HepG2 (cell line): ENCODE data around the gene MED15. TPM values are rescaled to one million over a fixed set of nuclear protein-coding genes. Genes with fewer than 3 reads are reported as not detected.

Experiments
- AHR ChIP-seq: IDR thresholded peaks from 2 replicates; pipeline ENCODE4 v1.6.1; 2018; ENCODE audit warnings: missing genetic modification reagents, missing compliant biosample characterization
- ARID5B ChIP-seq: IDR thresholded peaks from 2 replicates; pipeline ENCODE4 v1.4.0; 2020; ENCODE audit warnings: mild to moderate bottlenecking, missing genetic modification reagents
- ATAD3A ChIP-seq: sonication (generic); formaldehyde crosslinking; IDR thresholded peaks from 2 replicates; pipeline ENCODE4 v1.4.0; 2020; ENCODE audit warnings: missing genetic modification reagents
- CAMTA2 ChIP-seq: sonication (generic); formaldehyde crosslinking; IDR thresholded peaks from 2 replicates; pipeline ENCODE4 v1.4.0; 2020; ENCODE audit warnings: mild to moderate bottlenecking, missing genetic modification reagents, borderline replicate concordance
- CEBPG ChIP-seq: IDR thresholded peaks from 2 replicates; pipeline ENCODE4 v1.6.1; 2016
- CSRNP2 ChIP-seq: sonication (generic); formaldehyde crosslinking; conservative IDR thresholded peaks from 2 replicates; pipeline ENCODE4 v1.8.0; 2022; ENCODE audit warnings: low read depth, missing genetic modification reagents
- ELF3 ChIP-seq: IDR thresholded peaks from 2 replicates; pipeline ENCODE4 v1.6.1; 2016; ENCODE audit warnings: missing genetic modification reagents, missing compliant biosample characterization
- EP300 ChIP-seq, 3 experiments: sonication (generic) in 1 of 3; formaldehyde crosslinking in 1 of 3; IDR thresholded peaks; 2 replicates each; pipeline versions ENCODE4 v1.5.1 to v1.6.1; 2011 to 2020; ENCODE audit warnings: low read depth in 2 of 3, low read length in 2 of 3, borderline replicate concordance in 1 of 3, improper control_type of control experiment in 1 of 3, mild to moderate bottlenecking in 1 of 3, missing genetic modification reagents in 1 of 3, moderate library complexity in 1 of 3
- GABPA ChIP-seq, 2 experiments: IDR thresholded peaks; 2 replicates each; pipeline ENCODE4 v1.6.1; 2011 to 2016; ENCODE audit warnings: low read depth in 2 of 2, low read length in 1 of 2, missing biosample characterization in 1 of 2, missing genetic modification characterization in 1 of 2
- GABPB1 ChIP-seq: IDR thresholded peaks from 2 replicates; pipeline ENCODE4 v1.6.1; 2016; ENCODE audit warnings: mild to moderate bottlenecking, missing genetic modification reagents, moderate library complexity, missing compliant biosample characterization
- KDM5B ChIP-seq: sonication (generic); formaldehyde crosslinking; IDR thresholded peaks from 2 replicates; pipeline ENCODE4 v1.4.0; 2020; ENCODE audit warnings: missing genetic modification reagents, mild to moderate bottlenecking, borderline replicate concordance
- NFYC ChIP-seq: IDR thresholded peaks from 2 replicates; pipeline ENCODE4 v1.6.1; 2016; ENCODE audit warnings: missing genetic modification reagents, missing compliant biosample characterization
- PAX8 ChIP-seq: sonication (generic); formaldehyde crosslinking; IDR thresholded peaks from 2 replicates; pipeline ENCODE4 v1.8.0; 2022; ENCODE audit warnings: mild to moderate bottlenecking, missing genetic modification reagents, borderline replicate concordance
- SP5 ChIP-seq: IDR thresholded peaks from 2 replicates; pipeline ENCODE4 v1.6.1; 2016; ENCODE audit warnings: low read depth, borderline replicate concordance
- TEAD3 ChIP-seq: optimal IDR thresholded peaks from 2 replicates; pipeline ENCODE3; 2016; ENCODE audit warnings: borderline replicate concordance
- TERF1 ChIP-seq: sonication (generic); formaldehyde crosslinking; IDR thresholded peaks from 2 replicates; pipeline ENCODE4 v1.8.0; 2022; ENCODE audit warnings: mild to moderate bottlenecking, missing genetic modification reagents, moderate library complexity
- ZNF143 ChIP-seq: sonication (generic); formaldehyde crosslinking; IDR thresholded peaks from 2 replicates; pipeline ENCODE4 v1.4.0; 2020; ENCODE audit warnings: missing genetic modification reagents
- ZNF180 ChIP-seq: sonication (generic); formaldehyde crosslinking; IDR thresholded peaks from 2 replicates; pipeline ENCODE4 v1.4.0; 2020; ENCODE audit warnings: low read depth, missing genetic modification reagents, borderline replicate concordance
- ZNF296 ChIP-seq: sonication (generic); formaldehyde crosslinking; conservative IDR thresholded peaks from 2 replicates; pipeline ENCODE4 v1.5.0; 2020; ENCODE audit warnings: mild to moderate bottlenecking, missing genetic modification reagents
- ZNF350 ChIP-seq: sonication (generic); formaldehyde crosslinking; IDR thresholded peaks from 2 replicates; pipeline ENCODE4 v1.4.0; 2020; ENCODE audit warnings: mild to moderate bottlenecking, low read depth, missing genetic modification reagents, borderline replicate concordance
- ZSCAN5A ChIP-seq: sonication (generic); formaldehyde crosslinking; IDR thresholded peaks from 2 replicates; pipeline ENCODE4 v1.8.0; 2022; ENCODE audit warnings: mild to moderate bottlenecking, missing genetic modification reagents, borderline replicate concordance
- polyA plus RNA-seq, 8 experiments: library from polyadenylated mRNA; depleted of rRNA in 3 of 8; stranded (reverse) in 7 of 8; unstranded in 1 of 8; fragments of >200 nt; fragmentation: Illumina TruSeq in 4 of 8; extraction: Trizol in 4 of 8; gene quantifications; 2 replicates each; pipeline versions ENCODE4 v1.2.1 to v1.2.3, GENCODE V29; 2011 to 2016; ENCODE audit warnings: low read depth in 4 of 8, missing spikeins in 1 of 8, mixed read lengths in 1 of 8; ENCODE audit not compliant: insufficient read depth in 1 of 8
- total RNA-seq, 5 experiments: library from RNA; depleted of rRNA; stranded (reverse); fragments of >200 nt; fragmentation: Illumina TruSeq; extraction: Trizol; gene quantifications; 2 replicates each; pipeline ENCODE4 v1.2.3, GENCODE V29; 2016; ENCODE audit warnings: low read depth in 1 of 5

MED15 gene
- total and polyA plus RNA-seq, 2 of the 13 experiments (the other 11 are each of a cell fraction or from before 2014, with no cell fraction given), result 14.3 to 27.0 TPM

GRCh38 chr22:20509344-20510047 lies 2.1 kb downstream of the MED15 start (continued):
- TF ChIP-seq GABPA (IDR thresholded peaks at IDR 0.05; ENCODE audit: low read depth, low read length), result no peak
- TF ChIP-seq GABPA (CRISPR knock-in tag; IDR thresholded peaks at IDR 0.05; ENCODE audit: low read depth), result peak; percentile 51; the same call in 1 of the 2 replicates
- TF ChIP-seq ATAD3A, result no peak
- peak; percentile 20 for TF ChIP-seq TEAD3 (CRISPR knock-in tag)
- TF ChIP-seq ZNF296, result no peak
- TF ChIP-seq ARID5B (CRISPR knock-in tag), result 0 out of 2 replicates have a peak, but pooled peaks have one; percentile 26
- peak; percentile 75 for TF ChIP-seq CEBPG (CRISPR knock-in tag)
- no peak for TF ChIP-seq PAX8 (CRISPR knock-in tag)
- no peak for TF ChIP-seq SP5 (CRISPR knock-in tag)
- no peak for TF ChIP-seq ZNF180 (CRISPR knock-in tag)
- TF ChIP-seq ZNF143 (CRISPR knock-in tag), result 0 out of 2 replicates have a peak, but pooled peaks have one; percentile 19
- TF ChIP-seq AHR, result no peak
- TF ChIP-seq NFYC, result no peak
- no peak for TF ChIP-seq CAMTA2 (CRISPR knock-in tag)
- TF ChIP-seq TERF1 (CRISPR knock-in tag), result no peak
- TF ChIP-seq GABPB1 (CRISPR knock-in tag), result no peak
- TF ChIP-seq ELF3 (CRISPR knock-in tag), result peak; percentile 33
- no peak for TF ChIP-seq CSRNP2 (CRISPR knock-in tag)
- TF ChIP-seq KDM5B (CRISPR knock-in tag), result no peak
- peak in 1 of 2 experiments; percentile 19; a peak in 1 of 4 replicates for TF ChIP-seq EP300 (IDR thresholded peaks at IDR 0.05; ENCODE audit: low read depth in 2 of 2, low read length in 2 of 2)
- TF ChIP-seq EP300 (CRISPR knock-in tag; IDR thresholded peaks at IDR 0.05; ENCODE audit: borderline replicate concordance), result no peak
- no peak for TF ChIP-seq ZSCAN5A
- TF ChIP-seq ZNF350 (CRISPR knock-in tag), result 0 out of 2 replicates have a peak, but pooled peaks have one; percentile 6
